Hepatocyte (in vitro differentiated cells): ENCODE results near the gene RNF180. TPM values are rescaled to one million over a fixed set of nuclear protein-coding genes. Genes with fewer than 3 reads are reported as not detected.

Source experiments
- DNase-seq: peaks from one replicate; pipeline ENCODE4 v3.0.0-alpha.2; 2016; ENCODE audit warnings: low spot score
- H2AFZ ChIP-seq: fragments of 200-600 bp; sonication (generic); 2 replicates; pipeline ENCODE4 v1.6.0; 2016; ENCODE audit warnings: antibody characterized with exemption, mild to moderate bottlenecking
- H3K27ac ChIP-seq: fragments of 200-600 bp; sonication (generic); 2 replicates; pipeline ENCODE4 v1.5.1; 2016; ENCODE audit warnings: mild to moderate bottlenecking
- H3K27me3 ChIP-seq: fragments of 200-600 bp; sonication (generic); 2 replicates; pipeline ENCODE4 v1.6.1; 2016
- H3K36me3 ChIP-seq: fragments of 200-600 bp; sonication (generic); replicated peaks from 2 replicates; pipeline ENCODE4 v1.5.1; 2016; ENCODE audit warnings: low read depth; ENCODE audit not compliant: insufficient read depth
- H3K4me1 ChIP-seq: fragments of 200-600 bp; sonication (generic); 2 replicates; pipeline ENCODE4 v1.5.1; 2016; ENCODE audit warnings: mild to moderate bottlenecking, moderate library complexity; ENCODE audit not compliant: insufficient read depth
- H3K4me2 ChIP-seq: fragments of 200-600 bp; sonication (generic); 2 replicates; pipeline ENCODE4 v1.6.0; 2016
- H3K4me3 ChIP-seq: fragments of 200-600 bp; sonication (generic); 2 replicates; pipeline ENCODE4 v1.5.1; 2016; ENCODE audit warnings: mild to moderate bottlenecking
- H3K79me2 ChIP-seq: fragments of 200-600 bp; sonication (generic); 2 replicates; pipeline ENCODE4 v1.6.0; 2017; ENCODE audit warnings: mild to moderate bottlenecking
- H3K9me2 ChIP-seq: fragments of 200-600 bp; sonication (generic); replicated peaks from 2 replicates; pipeline ENCODE4 v1.6.0; 2017; ENCODE audit warnings: mild to moderate bottlenecking; ENCODE audit not compliant: insufficient read depth
- H3K9me3 ChIP-seq: fragments of 200-600 bp; sonication (generic); 2 replicates; pipeline ENCODE4 v1.5.1; 2016; ENCODE audit warnings: low read depth, mild to moderate bottlenecking
- H4K20me1 ChIP-seq: fragments of 200-600 bp; sonication (generic); 2 replicates; pipeline ENCODE4 v1.6.0; 2016; ENCODE audit warnings: mild to moderate bottlenecking; ENCODE audit not compliant: insufficient read depth, poor library complexity, severe bottlenecking
- CTCF ChIP-seq: fragments of 200-600 bp; sonication (generic); IDR thresholded peaks from 2 replicates; pipeline ENCODE4 v1.5.1; 2016; ENCODE audit warnings: antibody characterized with exemption, mild to moderate bottlenecking; ENCODE audit not compliant: poor library complexity
- EZH2 ChIP-seq: fragments of 200-600 bp; sonication (generic); IDR thresholded peaks from 2 replicates; pipeline ENCODE4 v1.6.1; 2016; ENCODE audit warnings: antibody characterized with exemption, mild to moderate bottlenecking, borderline replicate concordance
- EZH2phosphoT487 ChIP-seq: fragments of 200-600 bp; sonication (generic); IDR thresholded peaks from one replicate; pipeline ENCODE4 v1.6.1; 2018; ENCODE audit warnings: antibody characterized with exemption, mild to moderate bottlenecking, low read depth, moderate library complexity; ENCODE audit not compliant: unreplicated experiment, severe bottlenecking
- WGBS: methylation state at CpG from one replicate; pipeline ENCODE4 v1.1.6; 2016; ENCODE audit warnings: low lambda C conversion rate; ENCODE audit errors: missing lambda C conversion rate; 5-methylcytosine and 5-hydroxymethylcytosine counted together
- polyA plus RNA-seq: library from polyadenylated mRNA; unstranded; fragments of >200 nt; fragmentation: Nextera tagmentation; extraction: Ambion mirVana; gene quantifications from 2 replicates; pipeline ENCODE4 v1.2.1, GENCODE V29; 2016
- total RNA-seq: library from RNA; depleted of rRNA; stranded (reverse); fragments of >200 nt; gene quantifications from 2 replicates; pipeline ENCODE4 v1.2.3, GENCODE V29; 2014

The RNF180 gene
- total and polyA plus RNA-seq, 2 experiments from 2014 or later = 3.0 to 4.7 TPM

- Histone ChIP-seq H3K4me1 (no peaks in the 10 kb centered on the region), H4K20me1 (no peaks in the 10 kb centered on the region), H3K9me3 (no peaks in the 10 kb centered on the region), H3K4me3 (no peak overlapping the region), H3K36me3 (no peaks in the 10 kb centered on the region), H3K27ac (no peak overlapping the region), H3K4me2 (no peak overlapping the region), H3K9me2 (no peaks in the 10 kb centered on the region), H3K79me2 (no peaks in the 10 kb centered on the region), H2AFZ (no peak overlapping the region), H3K27me3 (no peaks in the 10 kb centered on the region)
- no peak for DNase-seq
- 77% methylated on average over 2 of the region's 2 CpGs for WGBS
- TF ChIP-seq EZH2phosphoT487 = no peak
- no peak for TF ChIP-seq CTCF
- no peak for TF ChIP-seq EZH2
These were observed 168.2 kb downstream of the RNF180 start for GRCh38 chr5:64333886-64334285.

GRCh38 chr5:64339769-64340168 lies 174.1 kb downstream of the RNF180 start:
- Histone ChIP-seq H4K20me1 (no peaks in the 10 kb centered on the region), H3K9me3 (no peaks in the 10 kb centered on the region), H3K4me1 (no peaks in the 10 kb centered on the region), H3K79me2 (no peaks in the 10 kb centered on the region), H3K4me3 (no peak overlapping the region), H2AFZ (no peak overlapping the region), H3K36me3 (no peaks in the 10 kb centered on the region), H3K9me2 (no peaks in the 10 kb centered on the region), H3K27ac (no peak overlapping the region), H3K27me3 (no peaks in the 10 kb centered on the region), H3K4me2 (no peak overlapping the region)
- TF ChIP-seq CTCF (no peak), EZH2phosphoT487 (no peak), EZH2 (no peak)
- 85% methylated on average over 1 of the region's 1 CpG for WGBS
- DNase-seq = no peak

- DNase-seq = no peak
- Histone ChIP-seq H3K27me3 (no peaks in the 10 kb centered on the region), H2AFZ (no peak overlapping the region), H3K36me3 (no peaks in the 10 kb centered on the region), H3K27ac (no peak overlapping the region), H4K20me1 (no peaks in the 10 kb centered on the region), H3K9me3 (no peaks in the 10 kb centered on the region), H3K4me2 (no peak overlapping the region), H3K4me3 (no peak overlapping the region), H3K9me2 (no peaks in the 10 kb centered on the region), H3K4me1 (no peaks in the 10 kb centered on the region), H3K79me2 (no peaks in the 10 kb centered on the region)
- 71% methylated on average over 1 of the region's 1 CpG for WGBS
- no peak for TF ChIP-seq EZH2
- TF ChIP-seq CTCF = no peak
- no peak for TF ChIP-seq EZH2phosphoT487
These were observed 174.7 kb downstream of the RNF180 start for GRCh38 chr5:64340293-64340692.

GRCh38 chr5:64341340-64341739 lies 175.7 kb downstream of the RNF180 start:
- Histone ChIP-seq H3K36me3 (no peaks in the 10 kb centered on the region), H3K9me2 (no peaks in the 10 kb centered on the region), H3K79me2 (no peaks in the 10 kb centered on the region), H3K4me2 (no peak overlapping the region), H2AFZ (no peak overlapping the region), H3K27me3 (no peaks in the 10 kb centered on the region), H3K4me1 (no peaks in the 10 kb centered on the region), H3K27ac (no peak overlapping the region), H3K9me3 (no peaks in the 10 kb centered on the region), H4K20me1 (no peaks in the 10 kb centered on the region), H3K4me3 (no peak overlapping the region)
- DNase-seq = no peak
- no peak for TF ChIP-seq CTCF
- WGBS = 97% methylated on average over 1 of the region's 1 CpG
